ENCODE data around the gene DBF4.

- TF ChIP-seq, protein P1, sequence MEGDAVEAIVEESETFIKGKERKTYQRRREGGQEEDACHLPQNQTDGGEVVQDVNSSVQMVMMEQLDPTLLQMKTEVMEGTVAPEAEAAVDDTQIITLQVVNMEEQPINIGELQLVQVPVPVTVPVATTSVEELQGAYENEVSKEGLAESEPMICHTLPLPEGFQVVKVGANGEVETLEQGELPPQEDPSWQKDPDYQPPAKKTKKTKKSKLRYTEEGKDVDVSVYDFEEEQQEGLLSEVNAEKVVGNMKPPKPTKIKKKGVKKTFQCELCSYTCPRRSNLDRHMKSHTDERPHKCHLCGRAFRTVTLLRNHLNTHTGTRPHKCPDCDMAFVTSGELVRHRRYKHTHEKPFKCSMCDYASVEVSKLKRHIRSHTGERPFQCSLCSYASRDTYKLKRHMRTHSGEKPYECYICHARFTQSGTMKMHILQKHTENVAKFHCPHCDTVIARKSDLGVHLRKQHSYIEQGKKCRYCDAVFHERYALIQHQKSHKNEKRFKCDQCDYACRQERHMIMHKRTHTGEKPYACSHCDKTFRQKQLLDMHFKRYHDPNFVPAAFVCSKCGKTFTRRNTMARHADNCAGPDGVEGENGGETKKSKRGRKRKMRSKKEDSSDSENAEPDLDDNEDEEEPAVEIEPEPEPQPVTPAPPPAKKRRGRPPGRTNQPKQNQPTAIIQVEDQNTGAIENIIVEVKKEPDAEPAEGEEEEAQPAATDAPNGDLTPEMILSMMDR (IDR thresholded peaks at IDR 0.05): no peak
- TF ChIP-seq POLR2A (IDR thresholded peaks at IDR 0.05): no peak
Measured at GRCh38 chr7:87918740-87919139, 42.4 kb downstream of the DBF4 start.

All from lower leg skin (tissue), 3 donors.